ENCODE measurements around the gene EID2B. TPM values are rescaled to one million over a fixed set of nuclear protein-coding genes. Genes with fewer than 3 reads are reported as not detected.

EID2B gene
- total RNA-seq, 4 donors from 2014 or later: 0.80 to 2.4 (median 1.2) TPM

DNA sequence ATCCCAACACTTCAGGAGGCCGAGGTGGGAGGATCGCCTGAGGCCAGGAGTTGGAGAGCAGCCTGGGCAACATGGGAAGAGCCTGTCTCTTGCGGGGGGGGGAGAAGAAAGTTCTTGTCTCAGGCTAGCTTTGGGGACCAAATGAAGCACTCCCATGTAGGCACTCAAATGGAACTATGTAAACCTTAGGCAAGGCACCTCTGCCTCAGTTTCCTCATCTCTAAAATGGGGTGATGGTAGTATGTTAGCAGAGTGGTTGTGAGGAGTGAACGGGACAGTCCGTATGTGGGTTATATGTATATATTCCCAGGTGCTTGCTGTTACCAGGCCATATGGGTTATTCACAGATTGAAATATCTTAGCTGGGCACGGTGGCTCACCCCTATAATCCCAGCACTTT lies 40.4 kb downstream of the EID2B start:
- TF ChIP-seq POLR2A (IDR thresholded peaks at IDR 0.05) (no peak), EP300 (IDR thresholded peaks at IDR 0.05) (no peak)
- no peak overlapping the region for H3K4me3 ChIP-seq
- 92% methylated on average over 6 of the region's 6 CpGs for WGBS
- no peak overlapping the region for H3K27ac ChIP-seq
- no peak for DNase-seq (ENCODE audit: low spot score in 2 of 2)
- H3K9me3 ChIP-seq: no peaks in the 10 kb centered on the region
- H3K36me3 ChIP-seq: peaks cover 48% of the 10 kb centered on the region
- no peaks in the 10 kb centered on the region for H3K4me1 ChIP-seq
- H3K27me3 ChIP-seq: peaks cover 17% of the 10 kb centered on the region

DNA sequence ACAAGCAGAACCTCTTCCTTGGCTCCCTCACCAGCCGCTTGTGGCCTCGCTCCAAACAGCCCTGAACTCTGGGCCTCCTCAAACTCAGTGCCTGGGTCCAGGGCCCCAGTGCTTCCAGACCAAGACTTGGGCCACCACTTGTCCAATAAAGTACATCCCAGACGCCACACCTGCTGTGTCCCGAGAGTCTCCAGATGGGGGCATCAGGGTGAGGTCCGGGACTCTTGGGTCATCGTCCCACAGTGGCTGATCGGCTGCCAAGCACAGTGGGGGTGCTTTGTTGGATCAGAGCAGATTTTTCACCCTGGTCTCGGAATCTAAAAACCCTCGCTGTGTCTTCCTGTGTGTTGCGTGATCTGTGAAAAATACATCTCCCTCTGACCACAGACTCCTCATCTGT lies 42.9 kb downstream of the EID2B start:
- H3K36me3 ChIP-seq: peaks cover 72% of the 10 kb centered on the region
- H3K27me3 ChIP-seq: no peaks in the 10 kb centered on the region
- no peak for DNase-seq (ENCODE audit: low spot score in 2 of 2)
- no peaks in the 10 kb centered on the region for H3K9me3 ChIP-seq
- TF ChIP-seq, protein P1, sequence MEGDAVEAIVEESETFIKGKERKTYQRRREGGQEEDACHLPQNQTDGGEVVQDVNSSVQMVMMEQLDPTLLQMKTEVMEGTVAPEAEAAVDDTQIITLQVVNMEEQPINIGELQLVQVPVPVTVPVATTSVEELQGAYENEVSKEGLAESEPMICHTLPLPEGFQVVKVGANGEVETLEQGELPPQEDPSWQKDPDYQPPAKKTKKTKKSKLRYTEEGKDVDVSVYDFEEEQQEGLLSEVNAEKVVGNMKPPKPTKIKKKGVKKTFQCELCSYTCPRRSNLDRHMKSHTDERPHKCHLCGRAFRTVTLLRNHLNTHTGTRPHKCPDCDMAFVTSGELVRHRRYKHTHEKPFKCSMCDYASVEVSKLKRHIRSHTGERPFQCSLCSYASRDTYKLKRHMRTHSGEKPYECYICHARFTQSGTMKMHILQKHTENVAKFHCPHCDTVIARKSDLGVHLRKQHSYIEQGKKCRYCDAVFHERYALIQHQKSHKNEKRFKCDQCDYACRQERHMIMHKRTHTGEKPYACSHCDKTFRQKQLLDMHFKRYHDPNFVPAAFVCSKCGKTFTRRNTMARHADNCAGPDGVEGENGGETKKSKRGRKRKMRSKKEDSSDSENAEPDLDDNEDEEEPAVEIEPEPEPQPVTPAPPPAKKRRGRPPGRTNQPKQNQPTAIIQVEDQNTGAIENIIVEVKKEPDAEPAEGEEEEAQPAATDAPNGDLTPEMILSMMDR (IDR thresholded peaks at IDR 0.05): no peak
- TF ChIP-seq POLR2A (IDR thresholded peaks at IDR 0.05): no peak
- no peak for TF ChIP-seq EP300 (IDR thresholded peaks at IDR 0.05)
- TF ChIP-seq POLR2AphosphoS5 (IDR thresholded peaks at IDR 0.05): no peak
- H3K4me3 ChIP-seq: no peak overlapping the region
- H3K27ac ChIP-seq: no peak overlapping the region
- no peaks in the 10 kb centered on the region for H3K4me1 ChIP-seq
- 85% methylated on average over 10 of the region's 10 CpGs for WGBS

DNA sequence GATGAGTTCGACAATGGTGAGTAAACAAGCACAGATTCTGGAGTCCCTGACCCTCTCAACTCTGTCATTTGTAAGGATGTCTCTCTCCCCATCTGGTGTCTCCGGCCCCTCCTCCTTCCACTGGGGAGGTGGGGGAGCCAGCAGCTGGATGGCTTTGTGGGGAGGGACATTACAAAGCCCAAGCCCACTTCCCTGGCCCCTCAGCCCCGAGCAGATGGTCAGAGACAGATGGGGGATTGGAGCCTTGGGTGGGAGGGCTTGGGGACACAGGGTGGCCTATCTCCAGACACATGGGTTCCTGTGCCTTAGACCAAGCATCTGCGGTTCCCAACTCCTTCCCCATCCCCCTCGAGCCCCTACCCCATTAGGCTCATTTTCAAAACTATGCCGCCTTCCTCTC lies 49.5 kb downstream of the EID2B start:
- Histone ChIP-seq H3K27ac (no peak overlapping the region), H3K4me1 (peaks cover 24% of the 10 kb centered on the region), H3K36me3 (peaks cover 44% of the 10 kb centered on the region), H3K9me3 (no peaks in the 10 kb centered on the region), H3K4me3 (no peak overlapping the region), H3K27me3 (no peaks in the 10 kb centered on the region)
- WGBS: 77% methylated on average over 6 of the region's 6 CpGs
- no peak for DNase-seq (ENCODE audit: low spot score in 2 of 2)
- TF ChIP-seq EP300 (IDR thresholded peaks at IDR 0.05): no peak
- no peak for TF ChIP-seq POLR2A (IDR thresholded peaks at IDR 0.05)
- no peak for TF ChIP-seq POLR2AphosphoS5 (IDR thresholded peaks at IDR 0.05)
- TF ChIP-seq, protein P1 (IDR thresholded peaks at IDR 0.05): no peak

DNA sequence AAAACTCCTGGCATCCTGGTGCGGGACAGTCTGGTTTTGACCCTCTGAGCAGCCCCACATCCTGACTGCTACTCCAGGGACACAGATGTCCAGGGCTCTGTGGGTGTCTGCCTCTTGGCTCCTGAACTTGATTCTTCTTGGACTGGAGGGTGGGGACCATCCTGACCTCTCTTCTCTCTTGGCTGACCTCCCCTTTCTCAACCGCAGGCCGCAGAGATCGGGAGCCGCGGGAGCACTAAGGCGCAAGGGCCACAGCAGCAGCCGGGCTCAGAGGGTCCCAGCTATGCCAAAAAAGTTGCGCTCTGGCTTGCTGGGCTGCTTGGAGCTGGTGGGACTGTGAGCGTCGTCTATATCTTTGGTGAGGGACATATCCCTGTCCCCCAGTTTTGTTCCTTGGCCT lies 51.0 kb downstream of the EID2B start:
- no peak for DNase-seq (ENCODE audit: low spot score in 2 of 2)
- 60% methylated on average over 11 of the region's 11 CpGs for WGBS
- TF ChIP-seq POLR2AphosphoS5 (IDR thresholded peaks at IDR 0.05) (no peak), EP300 (IDR thresholded peaks at IDR 0.05) (no peak), POLR2A (IDR thresholded peaks at IDR 0.05) (no peak)
- TF ChIP-seq, protein P1 (IDR thresholded peaks at IDR 0.05): no peak
- H3K36me3 ChIP-seq: peaks cover 30% of the 10 kb centered on the region
- H3K9me3 ChIP-seq: no peaks in the 10 kb centered on the region
- H3K4me1 ChIP-seq: peaks cover 24% of the 10 kb centered on the region
- H3K4me3 ChIP-seq: peak overlapping the region; percentile 96
- H3K27me3 ChIP-seq: no peaks in the 10 kb centered on the region
- H3K27ac ChIP-seq: no peak overlapping the region

DNA sequence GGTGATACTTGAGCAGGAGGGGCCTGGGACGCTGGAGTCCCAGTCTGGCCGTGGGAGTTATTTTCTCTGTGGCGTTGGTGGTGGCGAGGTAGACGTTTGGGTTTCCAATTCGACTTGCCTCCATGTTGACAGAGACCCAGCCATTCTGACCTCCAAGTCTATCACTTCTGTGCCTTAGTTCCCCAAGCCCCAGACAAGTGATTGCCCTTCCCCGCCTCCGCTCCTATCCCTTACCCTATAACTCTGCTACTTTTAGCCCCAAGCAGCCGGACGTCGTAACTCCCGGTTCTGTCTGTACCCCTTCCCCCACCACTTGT lies 51.5 kb downstream of the EID2B start:
- DNase-seq (ENCODE audit: low spot score in 2 of 2): no peak
- Histone ChIP-seq H3K36me3 (peaks cover 29% of the 10 kb centered on the region), H3K27me3 (no peaks in the 10 kb centered on the region), H3K9me3 (no peaks in the 10 kb centered on the region), H3K4me1 (peaks cover 24% of the 10 kb centered on the region), H3K4me3 (peak overlapping the region; percentile 96), H3K27ac (peak overlapping the region; percentile 87)
- 2% methylated on average over 12 of the region's 12 CpGs for WGBS
- no peak for TF ChIP-seq POLR2A (IDR thresholded peaks at IDR 0.05)
- TF ChIP-seq POLR2AphosphoS5 (IDR thresholded peaks at IDR 0.05): no peak
- TF ChIP-seq EP300 (IDR thresholded peaks at IDR 0.05): no peak
- TF ChIP-seq, protein P1 (IDR thresholded peaks at IDR 0.05): no peak

Other genes starting within 250 kb of the EID2B start
- not detected for gene IFNL1, start 236.4 kb downstream of the EID2B start, total RNA-seq
- 1 to 10 TPM; 1.4 to 2.9 (median 2.0) TPM for gene LRFN1, start 212.0 kb downstream of the EID2B start, total RNA-seq
- gene GMFG, start 196.8 kb downstream of the EID2B start, total RNA-seq: 10 to 100 TPM in 1 of 4 donors, 1 to 10 TPM in 3; 1.9 to 16.2 (median 5.8) TPM
- 100 to 1,000 TPM; 104 to 166 (median 113) TPM for gene SAMD4B, start 190.4 kb downstream of the EID2B start, total RNA-seq
- gene PAF1, start 141.7 kb downstream of the EID2B start, total RNA-seq: 10 to 100 TPM; 24.8 to 42.4 (median 35.4) TPM
- gene MED29, start 141.5 kb downstream of the EID2B start, total RNA-seq: 10 to 100 TPM; 36.3 to 57.8 (median 48.0) TPM
- 100 to 1,000 TPM; 426 to 850 (median 540) TPM for gene ZFP36, start 126.0 kb downstream of the EID2B start, total RNA-seq
- 10 to 100 TPM in 1 of 4 donors, 1 to 10 TPM in 3; 6.4 to 29.9 (median 7.7) TPM for gene PLEKHG2, start 120.2 kb downstream of the EID2B start, total RNA-seq
- 1,000 to 10,000 TPM; 1,096 to 2,035 (median 1,787) TPM for gene RPS16, start 96.9 kb downstream of the EID2B start, total RNA-seq
- 100 to 1,000 TPM in 1 of 4 donors, 10 to 100 TPM in 3; 59.4 to 135 (median 75.4) TPM for gene SUPT5H, start 87.3 kb downstream of the EID2B start, total RNA-seq
- gene TIMM50, start 52.0 kb downstream of the EID2B start, total RNA-seq: 10 to 100 TPM; 44.9 to 57.9 (median 50.6) TPM
- not detected for gene DLL3, start 33.9 kb downstream of the EID2B start, total RNA-seq
- not detected for gene SELENOV, start 17.7 kb downstream of the EID2B start, total RNA-seq
- 10 to 100 TPM in 2 of 4 donors, 1 to 10 TPM in 2; 7.5 to 14.5 (median 12.1) TPM for gene EID2, start 7.3 kb upstream of the EID2B start, total RNA-seq
- not detected for gene LGALS13, start 69.7 kb upstream of the EID2B start, total RNA-seq
- not detected for gene LGALS16, start 123.1 kb upstream of the EID2B start, total RNA-seq
- gene LGALS14, start 171.6 kb upstream of the EID2B start, total RNA-seq: not detected
- not detected for gene CLC, start 205.2 kb upstream of the EID2B start, total RNA-seq
- gene LEUTX, start 246.0 kb upstream of the EID2B start, total RNA-seq: not detected